ENCODE data around the gene CSNK1A1L.
"Not testable (repeated sequence)": the region's sequence is repeated elsewhere in the genome, so short reads cannot be mapped to it uniquely, and the experiment has no call there.

The CSNK1A1L gene

DNA sequence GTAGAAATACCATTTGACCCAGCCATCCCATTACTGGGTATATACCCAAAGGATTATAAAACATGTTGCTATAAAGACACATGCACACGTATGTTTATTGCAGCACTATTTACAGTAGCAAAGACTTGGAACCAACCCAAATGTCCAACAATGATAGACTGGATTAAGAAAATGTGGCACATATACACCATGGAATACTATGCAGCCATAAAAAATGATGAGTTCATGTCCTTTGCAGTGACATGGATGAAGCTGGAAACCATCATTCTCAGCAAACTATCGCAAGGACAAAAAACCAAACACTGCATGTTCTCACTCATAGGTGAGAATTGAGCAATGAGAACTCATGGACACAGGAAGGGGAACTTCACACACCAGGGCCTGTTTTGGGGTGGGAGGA, 49.2 kb downstream of the CSNK1A1L start:
- DNase-seq: not testable (repeated sequence)
